Measurements from ENCODE around the gene TAF1B.

Gene TAF1B

DNA sequence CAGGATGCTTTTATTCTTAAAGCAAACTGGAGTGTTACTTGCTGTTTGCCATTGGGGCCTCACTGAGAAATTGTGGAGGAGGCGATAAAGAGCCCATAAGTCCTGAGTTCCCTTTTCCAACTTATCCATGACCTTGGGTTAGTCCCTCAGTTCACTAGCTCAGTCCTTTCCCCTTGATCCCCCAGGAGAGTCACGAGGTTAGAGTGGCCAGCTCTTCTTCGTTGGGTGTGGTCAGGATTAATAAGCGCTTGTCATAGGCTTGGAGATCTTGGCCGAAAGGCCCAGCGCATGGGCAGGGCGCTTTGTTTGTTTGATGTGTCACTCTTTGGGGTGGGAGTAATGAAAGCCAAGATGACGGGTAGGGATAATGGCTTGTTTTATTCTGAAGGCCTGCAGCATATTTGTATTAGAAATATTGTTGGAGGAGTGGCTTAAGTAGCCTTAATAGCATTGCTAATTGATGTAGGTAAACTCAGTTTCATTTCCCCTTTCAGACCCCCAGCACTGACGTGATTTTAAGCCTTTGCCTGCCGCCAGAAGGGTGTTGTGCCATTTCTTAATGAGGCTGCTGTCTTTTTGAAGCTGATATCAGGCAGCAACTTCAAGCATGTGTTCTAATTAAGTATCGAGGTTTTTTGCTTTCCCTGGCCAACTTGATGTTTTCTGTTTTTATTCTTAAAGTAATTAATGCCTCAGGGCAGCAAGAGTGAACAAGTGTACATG lies 123.9 kb downstream of the TAF1B start:
- DNase-seq (ENCODE audit: low read depth) = no peak

DNA sequence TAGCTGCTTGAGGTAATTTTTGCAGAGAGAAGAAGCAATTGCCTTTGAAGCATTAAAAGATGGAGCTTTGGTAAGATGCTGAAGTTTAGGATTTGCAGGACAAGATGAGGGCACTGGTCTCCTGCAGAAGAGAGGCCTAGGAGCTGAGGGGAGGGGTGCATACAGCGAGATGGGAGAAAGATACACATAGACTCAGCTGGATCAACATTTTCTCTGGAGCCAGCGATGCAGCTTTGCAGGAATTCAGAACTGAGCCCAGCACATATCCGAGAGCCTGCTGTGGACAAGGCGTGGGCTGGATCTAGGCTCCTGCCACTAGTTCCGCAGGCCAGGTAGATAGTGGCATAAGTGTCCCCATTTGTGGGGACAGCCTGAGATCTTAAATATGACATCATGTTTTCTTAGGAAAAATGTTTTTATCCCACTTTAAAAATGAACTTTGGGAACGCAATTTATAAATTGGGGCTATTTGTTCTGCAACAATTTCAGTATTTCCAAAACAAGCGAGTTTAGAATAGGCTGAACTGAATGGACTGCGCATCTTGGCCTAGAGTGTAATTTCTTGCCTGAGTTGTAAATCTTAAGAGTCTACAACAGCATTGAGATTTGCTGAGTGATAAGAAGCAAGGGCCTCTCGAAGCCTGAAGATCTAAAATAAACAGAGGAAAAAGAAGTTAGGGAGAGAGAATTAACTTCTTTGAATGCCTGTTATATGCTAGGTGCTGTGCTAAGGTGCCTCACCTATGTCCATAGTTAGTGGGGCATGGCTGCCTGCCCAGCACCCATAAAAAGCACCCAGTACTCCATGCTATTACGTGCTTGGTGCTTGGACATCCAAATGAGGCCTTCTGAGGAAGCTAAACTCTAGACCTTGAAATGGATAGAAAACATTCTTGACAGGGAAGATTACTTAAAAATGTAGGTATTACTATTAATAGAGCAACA lies 125.6 kb downstream of the TAF1B start:
- DNase-seq (ENCODE audit: low read depth) = no peak

DNA sequence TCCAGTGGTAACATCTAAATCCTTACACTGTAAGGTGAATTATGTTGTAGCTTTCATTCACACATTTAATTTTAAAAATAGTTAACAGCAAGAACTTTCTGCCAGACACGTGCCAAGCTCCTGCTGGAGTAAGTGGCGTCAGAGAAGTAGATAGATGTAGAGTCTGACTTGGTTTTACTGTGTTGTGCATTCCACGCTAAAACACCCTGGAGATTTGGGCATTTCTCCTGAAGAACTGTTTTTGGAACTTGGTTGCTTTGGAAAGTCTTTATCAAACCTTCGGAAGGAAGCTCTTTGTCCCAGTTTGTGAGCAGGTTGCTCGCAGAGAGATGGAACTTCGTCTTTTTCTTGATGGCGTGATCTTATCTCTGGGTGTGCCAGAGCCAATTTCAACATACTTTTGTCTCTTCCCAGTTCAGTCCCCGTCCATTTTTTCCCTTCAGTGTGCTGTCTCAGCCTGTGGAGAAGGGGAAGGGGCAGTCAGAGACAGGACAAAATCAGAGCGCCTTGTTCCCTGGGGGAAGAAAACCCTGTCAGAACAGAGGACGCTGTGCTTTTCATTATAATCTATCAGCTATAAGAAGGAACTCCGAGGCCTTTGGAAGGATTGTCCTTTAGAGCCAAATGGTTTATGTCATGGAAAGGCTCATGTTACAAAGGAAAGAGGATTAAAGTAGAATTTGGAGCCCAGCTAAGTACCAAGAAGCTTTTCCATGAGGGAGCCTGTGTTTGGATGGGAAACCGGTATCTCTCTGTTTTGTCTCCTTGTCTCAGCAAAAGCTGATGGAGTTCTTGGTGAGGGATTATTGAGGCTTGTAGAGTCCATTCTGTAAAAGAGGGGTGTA lies 127.1 kb downstream of the TAF1B start:
- DNase-seq (ENCODE audit: low read depth) = no peak

- DNase-seq (ENCODE audit: low read depth) = no peak
Observed at GRCh38 chr2:9971105-9971818, 128.0 kb downstream of the TAF1B start.

DNA sequence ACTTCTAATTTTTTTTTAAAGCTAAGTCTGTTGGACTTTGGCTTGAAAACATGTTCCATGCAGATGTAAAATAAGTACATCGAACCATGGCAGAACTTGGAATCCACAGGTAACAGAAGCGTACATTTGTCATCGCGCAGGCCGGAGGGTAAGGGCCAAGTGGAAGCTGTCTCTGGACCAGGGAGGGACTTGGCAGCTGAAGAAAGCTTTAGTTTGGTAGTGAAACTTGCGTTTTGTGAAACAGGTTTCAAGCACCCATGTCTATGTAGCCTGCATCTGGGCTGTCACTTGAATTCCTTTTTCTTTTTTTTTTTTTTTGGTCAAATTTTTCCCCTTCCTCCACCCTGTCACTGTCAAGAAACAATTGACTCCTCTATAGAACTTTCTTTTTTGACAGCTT lies 128.6 kb downstream of the TAF1B start:
- no peak for DNase-seq (ENCODE audit: low read depth)

DNA sequence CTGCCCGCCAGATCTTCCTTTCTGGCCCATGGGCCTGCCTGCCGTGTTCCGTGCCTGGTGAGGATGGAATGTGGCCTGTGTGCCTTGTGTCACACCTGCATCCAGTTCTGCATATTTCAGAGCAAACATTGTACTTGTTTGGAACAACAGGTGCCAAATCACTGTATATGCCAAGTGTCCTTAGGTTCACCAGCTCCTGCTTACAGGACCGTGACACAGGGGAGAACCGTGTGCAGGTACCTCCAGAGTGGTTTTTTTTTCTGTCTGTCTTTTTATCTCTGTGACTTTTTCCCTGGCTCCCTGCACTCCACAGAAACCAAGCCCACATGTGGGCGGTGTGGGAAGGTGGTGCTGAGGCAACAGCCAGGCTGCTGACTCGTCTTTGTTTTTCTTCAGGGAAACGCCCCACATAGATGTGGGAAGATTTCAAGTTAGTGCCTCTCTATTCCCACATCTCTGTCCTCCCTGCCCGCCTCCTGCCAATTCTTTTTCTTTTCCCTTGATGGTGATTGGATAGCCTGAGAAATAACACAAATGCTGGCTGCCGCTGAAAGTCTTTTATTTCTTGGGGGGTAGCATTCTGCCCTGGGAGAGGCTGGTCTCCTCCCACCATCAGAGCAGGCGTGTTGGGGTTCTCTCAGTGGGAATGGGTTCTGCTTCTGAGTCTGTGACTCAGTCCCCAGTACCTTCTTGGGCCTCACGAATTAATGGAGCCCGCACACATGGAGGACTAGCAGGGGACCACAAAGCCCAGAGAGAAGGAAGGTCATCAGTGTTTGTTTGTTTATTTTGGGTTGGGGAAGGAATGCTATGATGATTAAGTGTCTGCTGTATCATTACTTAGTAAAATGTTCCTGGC lies 129.6 kb downstream of the TAF1B start:
- DNase-seq (ENCODE audit: low read depth) = no peak

- no peak for DNase-seq (ENCODE audit: low read depth)
Observed at GRCh38 chr2:9973690-9974089, 130.4 kb downstream of the TAF1B start.

DNA sequence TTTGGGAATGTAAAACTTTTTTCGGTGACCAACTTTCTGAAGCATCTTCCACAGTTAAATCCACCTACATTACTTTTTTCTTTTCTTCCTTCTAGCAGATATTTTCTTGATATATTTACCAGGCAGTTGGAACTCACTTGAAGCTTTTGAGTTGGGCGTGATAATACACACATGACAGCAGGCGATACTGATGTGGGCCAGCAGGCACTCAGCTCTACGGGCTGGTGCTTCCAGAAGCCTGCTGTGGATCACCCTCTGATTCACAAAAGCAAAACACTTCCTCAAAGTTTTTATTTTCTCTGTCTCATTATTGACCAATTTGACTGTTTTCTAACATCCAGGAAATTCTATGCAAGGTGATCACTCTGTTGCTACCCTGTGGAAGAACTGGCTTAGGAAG lies 131.1 kb downstream of the TAF1B start:
- DNase-seq (ENCODE audit: low read depth) = no peak

DNA sequence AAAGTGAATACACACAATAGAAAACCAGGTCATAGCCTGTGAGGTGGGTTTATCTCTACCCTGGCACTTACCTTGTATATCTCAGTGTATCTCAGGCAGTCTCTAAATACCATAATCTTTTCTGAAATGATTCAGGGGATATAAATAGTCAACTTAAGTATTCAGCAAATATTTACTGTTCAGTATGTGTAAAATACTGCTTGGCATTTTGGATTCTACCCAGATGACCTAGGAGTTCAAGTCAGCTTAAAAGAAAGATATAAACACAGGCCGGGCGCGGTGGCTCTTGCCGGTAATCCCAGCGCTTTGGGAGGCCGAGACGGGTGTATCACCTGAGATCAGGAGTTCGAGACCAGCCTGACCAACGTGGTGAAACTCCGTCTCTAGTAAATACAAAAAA lies 132.1 kb downstream of the TAF1B start:
- DNase-seq (ENCODE audit: low read depth) = no peak

GRCh38 chr2:9975805-9976447 lies 132.7 kb downstream of the TAF1B start:
- DNase-seq (ENCODE audit: low read depth) = no peak

DNA sequence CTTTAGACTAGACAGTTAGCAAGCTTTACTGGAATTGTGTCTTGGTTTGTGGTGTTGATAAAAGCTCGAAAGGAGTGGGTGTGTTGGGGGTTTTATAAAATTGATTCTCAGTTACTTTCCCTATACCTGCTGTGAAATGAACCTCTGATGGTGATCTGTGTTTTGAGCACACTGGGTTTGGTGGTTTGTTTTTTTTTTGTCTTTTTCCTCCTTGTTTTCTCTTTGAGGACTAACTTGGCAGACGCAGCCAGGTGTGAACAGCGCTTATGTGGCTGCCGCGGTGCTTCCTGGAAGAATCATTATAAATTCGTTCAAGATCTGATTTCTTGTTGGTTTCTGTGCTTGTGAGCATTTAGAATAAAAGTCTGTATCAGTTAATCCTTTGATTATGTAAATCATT lies 136.7 kb downstream of the TAF1B start:
- DNase-seq (ENCODE audit: low read depth) = no peak

DNA sequence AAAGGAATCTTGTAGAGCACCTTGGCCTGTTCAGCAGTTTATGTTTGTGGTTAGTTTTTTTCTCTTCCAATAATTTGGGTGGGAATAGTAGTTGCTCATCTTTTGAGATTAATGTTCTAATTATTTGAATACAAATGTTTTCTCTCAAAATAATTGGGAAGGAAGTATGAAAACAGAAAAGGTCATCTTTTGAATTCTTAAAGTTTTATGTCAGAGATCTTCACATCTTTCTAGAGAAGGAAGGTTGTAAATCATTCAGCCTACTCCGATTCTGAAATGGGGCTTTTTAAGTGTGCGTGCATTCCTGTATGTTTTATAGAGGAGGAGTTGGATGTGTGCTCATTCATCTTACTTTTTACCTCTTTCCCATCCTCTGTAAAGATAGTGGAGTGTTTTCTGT lies 137.2 kb downstream of the TAF1B start:
- no peak for DNase-seq (ENCODE audit: low read depth)

DNA sequence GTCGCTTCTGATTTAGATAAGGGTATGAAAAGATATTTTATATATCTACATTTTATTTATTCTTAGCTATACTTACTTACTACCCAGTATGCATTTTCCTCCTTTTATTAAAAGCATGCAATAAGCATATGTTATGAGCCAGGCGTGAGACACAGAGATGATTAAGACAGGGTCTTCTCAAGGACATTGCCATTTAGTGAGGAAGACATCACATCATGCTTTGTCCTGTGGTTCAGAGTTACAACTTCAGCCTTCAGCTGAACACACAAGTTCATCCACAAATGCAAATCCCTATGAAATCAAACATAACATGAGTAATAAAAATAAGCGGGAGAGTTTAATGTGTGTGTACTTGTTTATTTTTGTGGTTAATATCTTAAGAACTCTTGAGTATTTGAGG lies 138.4 kb downstream of the TAF1B start:
- no peak for DNase-seq (ENCODE audit: low read depth)

GRCh38 chr2:9982248-9982647 lies 139.0 kb downstream of the TAF1B start:
- DNase-seq (ENCODE audit: low read depth) = no peak

DNA sequence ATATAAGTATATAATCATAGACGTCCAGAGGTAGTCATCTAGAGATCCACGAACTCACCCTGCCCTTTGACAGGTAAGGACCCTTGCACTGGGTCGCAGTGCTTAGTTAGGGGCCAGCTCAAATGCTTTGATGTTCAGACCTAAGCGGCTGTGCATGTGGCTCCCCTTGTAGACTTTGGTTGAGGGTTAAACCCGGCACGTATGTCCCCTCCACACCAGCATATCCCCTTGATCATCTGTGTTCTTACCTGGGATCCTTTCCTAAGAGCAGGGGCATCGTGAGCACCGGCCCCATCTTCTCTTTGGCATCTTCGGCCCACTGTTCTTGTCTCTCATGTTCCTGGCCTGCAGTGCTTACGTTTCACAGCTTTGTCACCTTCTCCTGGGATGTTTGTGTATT lies 139.6 kb downstream of the TAF1B start:
- no peak for DNase-seq (ENCODE audit: low read depth)

- DNase-seq (ENCODE audit: low read depth) = no peak
Observed at GRCh38 chr2:9983401-9984216, 140.3 kb downstream of the TAF1B start.

Data from activated T-cell treated with anti-CD3 and anti-CD28 coated beads for 1 hour (primary cell).